GM19438 (cell line): ENCODE results near the gene ABTB1.

ENCODE experiments used
- ATAC-seq: cut with Tn5 transposase; IDR thresholded peaks from one replicate; pipeline ENCODE4 v1.9.1; 2021; ENCODE audit warnings: low read depth; ENCODE audit not compliant: unreplicated experiment

ABTB1 gene

DNA sequence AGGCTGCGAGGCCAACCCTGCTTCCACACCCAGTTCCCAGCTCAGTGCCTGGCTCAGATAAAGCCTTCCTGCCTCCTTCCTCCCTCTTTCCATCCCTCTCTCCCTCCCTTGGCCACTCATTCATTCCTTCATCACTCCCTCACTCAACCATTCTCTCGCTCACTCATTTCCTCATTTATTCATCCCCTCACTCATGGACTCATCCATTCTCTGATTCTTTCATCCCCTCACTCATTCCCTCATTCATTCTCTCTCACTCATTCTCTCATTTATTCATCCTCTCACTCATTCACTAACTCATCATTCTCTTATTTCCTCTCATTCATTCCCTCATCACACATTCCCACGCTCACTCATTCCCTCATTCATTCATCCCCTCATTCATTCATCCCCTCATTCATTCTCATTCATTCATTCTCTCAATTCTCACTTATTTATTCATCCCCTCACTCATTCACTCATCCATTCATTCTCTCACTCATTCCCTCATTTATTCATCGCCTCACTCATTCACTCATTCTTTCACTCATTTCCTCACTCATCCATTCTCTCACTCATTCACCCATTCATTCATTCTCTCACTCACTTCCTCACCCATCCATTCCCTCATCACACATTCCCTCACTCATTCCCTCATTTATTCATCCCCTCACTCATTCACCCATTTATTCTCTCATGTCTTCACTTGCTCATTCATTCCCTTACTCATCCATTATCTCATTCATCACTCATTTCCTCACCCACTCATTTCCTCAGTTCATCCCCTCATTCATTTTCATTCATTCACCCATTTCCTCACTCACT is 13.2 kb downstream of the ABTB1 start:
- ATAC-seq = no peak

DNA sequence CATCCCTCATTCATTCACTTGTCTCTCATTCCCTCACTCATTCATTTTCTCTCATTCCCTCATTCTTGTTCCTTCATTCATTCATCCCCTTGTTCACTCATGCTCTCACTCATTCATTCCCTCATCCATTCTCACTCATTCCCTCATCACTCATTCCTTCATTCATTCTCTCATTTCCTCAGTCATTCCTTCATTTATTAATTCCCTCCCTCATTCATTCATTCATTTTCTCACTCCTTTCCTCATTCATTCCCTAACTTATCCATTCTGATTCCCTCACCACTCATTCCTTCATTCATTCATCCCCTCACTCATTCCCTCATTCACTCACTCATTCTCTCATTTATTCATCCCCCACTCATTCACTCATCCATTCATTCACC is 13.8 kb downstream of the ABTB1 start:
- ATAC-seq = no peak

DNA sequence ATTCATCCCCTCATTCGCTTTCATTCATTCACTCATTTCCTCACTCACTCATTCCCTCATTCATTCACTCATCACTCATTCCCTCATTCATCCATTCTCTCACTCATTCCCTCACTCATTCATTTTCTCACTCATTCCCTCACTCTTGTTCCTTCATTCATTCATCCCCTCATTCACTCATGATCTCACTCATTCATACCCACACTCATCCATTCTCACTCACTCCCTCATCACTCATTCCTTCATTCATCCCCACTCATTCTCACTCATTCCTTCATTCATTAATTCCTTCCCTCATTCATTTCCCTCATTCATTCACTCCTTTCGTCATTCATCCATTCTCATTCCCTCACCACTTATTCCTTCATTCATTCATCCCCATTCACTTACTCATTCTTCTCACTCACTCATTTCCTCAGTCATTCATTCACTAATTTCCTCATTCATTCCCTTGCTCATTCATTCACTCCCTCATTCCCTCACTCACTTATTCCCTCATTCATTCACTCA is 14.5 kb downstream of the ABTB1 start:
- no peak for ATAC-seq

DNA sequence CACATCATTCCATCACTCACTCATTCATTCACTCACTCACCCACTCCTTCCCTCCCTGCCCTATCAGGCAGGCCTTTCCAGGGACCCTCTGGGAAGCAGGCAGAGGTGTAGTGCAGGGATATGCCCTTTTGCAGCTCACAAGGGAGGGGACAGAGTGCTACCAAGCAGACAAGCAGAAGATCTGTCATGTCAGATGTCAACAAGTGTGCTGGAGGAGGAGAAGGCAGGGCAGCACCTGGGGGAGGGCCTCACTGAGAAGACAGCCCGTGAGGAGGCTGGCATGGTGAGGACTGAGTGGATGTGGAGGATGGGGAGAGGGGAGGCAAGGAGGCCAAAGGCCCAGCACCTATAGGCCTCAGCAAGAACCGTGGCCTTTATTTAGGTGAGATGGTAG is 15.3 kb downstream of the ABTB1 start:
- no peak for ATAC-seq

DNA sequence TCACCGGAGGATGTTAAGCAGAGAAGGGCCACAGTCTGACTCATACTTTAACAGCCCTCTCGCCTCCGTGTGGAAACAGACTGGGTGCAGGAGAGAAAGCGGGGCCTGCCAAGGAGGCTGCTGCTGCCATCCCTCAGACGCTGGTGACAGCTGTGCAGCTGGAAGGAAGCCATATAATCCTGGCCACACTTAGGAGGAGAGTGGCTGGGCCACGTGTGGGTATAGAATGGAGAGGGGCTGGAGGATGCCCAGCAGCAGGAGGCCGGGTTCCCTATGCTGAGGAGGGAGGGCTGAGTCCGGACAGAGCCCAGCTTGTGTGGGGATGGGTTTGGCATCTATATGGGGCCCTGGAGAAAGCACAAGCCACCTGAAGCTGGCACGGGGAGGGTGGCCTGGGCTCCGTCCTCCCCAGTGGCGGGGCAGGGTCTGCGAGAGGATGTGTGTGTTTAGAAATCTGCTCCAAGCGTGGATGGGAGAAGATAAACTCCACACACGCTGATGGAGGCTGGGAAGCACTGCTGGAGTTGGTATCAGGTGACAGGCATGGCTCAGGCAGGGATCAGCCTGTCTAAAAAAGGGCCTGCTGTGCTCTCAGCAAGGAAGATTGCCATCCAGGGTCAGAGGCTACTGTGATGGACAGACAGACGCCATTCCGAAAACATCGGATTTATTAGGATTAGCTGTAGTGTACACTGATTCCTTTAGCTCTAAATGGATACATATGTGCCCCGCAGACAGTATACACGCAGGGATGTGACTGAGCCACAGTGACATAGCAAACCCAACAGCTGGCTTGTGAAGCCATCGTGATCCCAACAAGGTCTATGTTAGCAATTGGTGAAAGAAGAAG is 15.9 kb downstream of the ABTB1 start:
- ATAC-seq = no peak

DNA sequence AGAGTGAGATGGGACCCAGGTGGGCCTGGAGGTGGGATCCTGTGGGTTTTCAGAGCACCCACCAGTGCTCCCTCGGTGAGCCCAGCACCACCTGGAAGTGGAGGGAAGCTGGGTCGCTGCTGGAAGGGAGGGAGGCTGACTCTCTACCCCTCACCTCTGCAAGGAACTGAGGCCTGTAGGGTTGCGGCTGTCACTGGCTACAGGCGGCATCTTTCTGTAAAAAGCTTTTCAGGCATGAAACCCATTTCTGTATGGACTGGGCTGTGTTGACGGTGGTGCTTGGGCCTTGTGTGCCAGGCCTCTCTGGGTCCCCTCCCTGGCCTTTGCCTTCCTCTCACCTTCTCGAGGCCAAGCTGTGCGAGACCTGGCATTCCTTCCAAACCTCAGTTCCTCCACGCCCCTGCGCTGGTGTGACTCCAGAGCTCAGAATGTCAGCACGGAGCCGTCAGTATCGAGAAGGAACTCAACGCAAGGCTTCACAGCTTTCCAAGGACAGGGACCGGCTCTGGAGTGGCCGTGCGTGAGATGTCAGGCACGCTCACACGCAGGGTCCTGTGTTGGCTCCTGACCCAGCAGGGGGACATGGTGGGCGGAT is 16.6 kb downstream of the ABTB1 start:
- no peak for ATAC-seq

DNA sequence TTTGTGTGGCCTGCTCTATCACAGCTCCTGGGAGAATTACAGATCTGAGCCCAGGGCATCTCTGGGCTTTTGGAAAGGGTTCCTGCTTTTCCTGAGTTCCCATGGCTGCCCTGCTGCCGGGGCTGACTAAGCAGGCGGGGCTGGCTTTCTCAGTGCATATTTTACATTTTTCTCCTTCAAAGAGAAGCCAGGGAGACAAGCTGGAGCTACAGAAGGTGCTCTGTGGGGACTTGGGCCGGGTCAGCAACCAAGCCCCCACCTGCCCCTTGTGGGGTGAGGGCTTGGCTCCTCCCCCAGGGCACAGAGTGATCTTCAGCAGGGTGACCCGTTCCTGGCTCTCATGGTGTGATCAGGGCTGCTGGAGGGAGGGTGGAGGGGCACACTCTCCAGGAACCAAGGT is 17.4 kb downstream of the ABTB1 start:
- ATAC-seq = no peak

DNA sequence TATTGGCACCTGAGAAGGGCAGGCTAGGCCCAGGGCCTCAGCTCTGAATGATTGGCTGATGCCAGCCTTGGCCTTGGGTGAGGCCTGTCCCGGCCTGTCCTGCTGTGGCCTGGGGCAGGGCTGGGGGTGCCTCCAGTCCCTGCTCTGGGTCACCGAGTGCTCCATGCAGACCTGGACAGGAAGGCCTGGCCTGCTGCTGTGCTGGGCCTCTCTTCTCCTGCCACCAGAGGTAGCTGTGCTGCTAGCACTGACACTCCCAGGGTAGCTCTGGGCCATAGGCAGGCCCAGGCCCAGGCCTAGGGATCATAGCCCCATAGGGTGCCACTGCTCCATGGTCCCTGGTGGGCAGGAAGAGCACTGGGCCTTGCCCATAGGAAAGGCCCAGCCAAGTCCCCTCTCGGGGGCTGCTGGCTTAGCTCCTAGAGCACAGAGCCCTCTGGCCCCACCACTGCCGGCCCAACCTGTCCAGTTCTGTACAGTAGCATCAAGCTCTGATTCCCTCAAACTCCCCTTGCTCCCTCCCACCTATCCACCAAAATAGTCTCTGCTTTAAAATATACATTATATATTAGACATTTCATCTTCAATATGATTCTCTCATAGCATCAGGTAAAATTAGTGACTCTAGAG is 18.2 kb downstream of the ABTB1 start:
- no peak for ATAC-seq

DNA sequence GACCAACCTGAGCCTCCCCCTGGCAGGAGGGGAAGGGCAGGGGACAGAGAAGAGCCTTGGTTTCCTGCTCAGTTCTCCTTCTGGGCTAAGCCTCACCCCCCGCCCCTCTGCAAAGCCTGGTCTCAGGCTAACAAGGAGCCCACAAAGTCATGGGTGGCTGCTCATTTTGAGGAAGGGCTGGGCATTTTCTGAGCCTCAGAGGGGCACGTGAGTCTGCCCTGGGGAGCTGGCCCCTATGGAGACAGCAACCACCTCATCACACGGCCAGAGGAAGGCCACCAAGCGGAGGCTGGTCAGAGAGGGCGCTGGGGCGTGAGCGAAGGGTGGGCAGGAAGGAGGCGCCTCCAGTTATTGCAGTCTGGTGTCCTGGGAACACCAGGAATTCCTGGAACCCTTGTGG is 18.7 kb downstream of the ABTB1 start:
- no peak for ATAC-seq

DNA sequence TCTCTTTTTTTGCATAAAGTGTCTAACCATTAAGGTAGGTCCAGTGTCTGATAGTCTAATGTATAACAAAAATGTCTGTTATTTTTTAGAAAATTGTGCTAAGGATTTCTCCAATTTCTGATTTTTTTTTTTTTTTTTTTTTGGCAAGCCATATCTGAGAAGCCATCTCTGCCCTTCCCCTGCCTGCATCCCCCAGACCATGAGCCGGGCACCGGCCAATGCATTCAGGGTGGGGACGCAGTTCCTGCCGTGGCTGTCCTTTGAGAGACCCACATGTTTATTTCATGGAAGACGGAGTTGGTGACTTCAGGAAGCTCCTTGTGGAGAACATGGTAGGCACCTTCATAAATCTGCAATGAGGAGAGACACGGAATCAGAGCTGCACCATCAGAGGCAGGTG is 19.2 kb downstream of the ABTB1 start:
- ATAC-seq = no peak

DNA sequence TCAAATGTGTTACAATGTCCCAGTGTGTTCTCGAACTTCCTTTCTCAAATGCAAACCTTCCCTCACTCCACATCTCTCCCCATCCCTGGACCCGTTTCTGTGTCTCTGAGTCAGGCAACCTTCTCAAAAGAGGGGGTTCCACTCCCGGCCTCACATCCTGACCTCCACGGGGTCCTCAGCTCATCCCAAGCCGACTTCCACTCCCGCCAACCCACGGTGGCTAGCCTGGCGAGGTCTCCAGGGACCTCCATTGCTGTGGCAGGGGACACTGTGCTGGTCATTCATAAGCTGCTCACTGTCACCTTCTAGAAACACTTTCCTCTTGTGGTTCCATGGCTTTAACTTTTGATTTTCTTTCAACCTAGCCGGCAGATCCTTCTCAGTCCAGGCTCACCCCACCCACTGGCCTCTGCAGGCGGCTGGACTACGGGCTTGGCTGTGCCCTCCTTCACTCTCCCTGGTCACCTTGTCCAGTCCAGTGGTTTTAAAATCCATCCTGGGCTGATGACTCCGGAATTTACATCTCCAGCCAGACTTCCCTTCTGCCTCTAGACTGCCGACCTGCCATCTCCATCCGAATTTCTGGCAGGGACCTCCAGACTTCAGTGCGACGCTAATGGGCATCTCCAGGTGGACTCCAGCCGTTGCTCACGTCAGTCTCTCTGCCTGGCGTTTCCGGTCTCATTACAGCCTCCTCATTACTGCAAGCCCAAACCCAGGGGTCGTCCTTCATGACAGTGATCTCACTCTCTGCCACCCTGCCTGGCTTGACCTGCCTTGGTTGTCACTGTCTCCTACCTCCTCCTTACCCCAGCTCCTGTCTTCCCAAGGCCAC is 20.0 kb downstream of the ABTB1 start:
- no peak for ATAC-seq

DNA sequence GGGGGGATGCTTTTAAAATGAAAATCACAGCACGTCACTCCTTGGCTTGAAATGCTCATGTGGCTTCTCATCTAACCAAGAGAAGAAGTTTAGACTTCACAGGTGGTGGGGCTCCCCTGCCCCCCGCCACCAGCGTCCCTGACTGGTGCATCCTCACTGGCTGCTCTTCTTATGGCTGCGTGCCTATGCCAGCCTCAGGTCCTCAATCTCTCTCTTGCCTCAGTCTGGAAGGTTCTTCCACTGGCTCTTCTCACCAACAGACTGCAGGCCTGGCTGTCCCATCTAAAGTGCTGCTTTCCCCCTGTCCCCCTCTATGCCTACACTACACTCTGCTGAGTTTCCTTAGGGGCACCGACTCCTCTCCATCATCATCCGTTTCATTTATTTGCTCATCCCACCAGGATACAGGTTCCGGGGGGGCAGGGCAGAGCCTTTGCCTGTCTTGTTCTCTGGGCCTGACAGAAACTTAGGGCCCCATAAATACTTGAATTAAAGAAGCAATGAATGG is 20.6 kb downstream of the ABTB1 start:
- ATAC-seq = no peak

DNA sequence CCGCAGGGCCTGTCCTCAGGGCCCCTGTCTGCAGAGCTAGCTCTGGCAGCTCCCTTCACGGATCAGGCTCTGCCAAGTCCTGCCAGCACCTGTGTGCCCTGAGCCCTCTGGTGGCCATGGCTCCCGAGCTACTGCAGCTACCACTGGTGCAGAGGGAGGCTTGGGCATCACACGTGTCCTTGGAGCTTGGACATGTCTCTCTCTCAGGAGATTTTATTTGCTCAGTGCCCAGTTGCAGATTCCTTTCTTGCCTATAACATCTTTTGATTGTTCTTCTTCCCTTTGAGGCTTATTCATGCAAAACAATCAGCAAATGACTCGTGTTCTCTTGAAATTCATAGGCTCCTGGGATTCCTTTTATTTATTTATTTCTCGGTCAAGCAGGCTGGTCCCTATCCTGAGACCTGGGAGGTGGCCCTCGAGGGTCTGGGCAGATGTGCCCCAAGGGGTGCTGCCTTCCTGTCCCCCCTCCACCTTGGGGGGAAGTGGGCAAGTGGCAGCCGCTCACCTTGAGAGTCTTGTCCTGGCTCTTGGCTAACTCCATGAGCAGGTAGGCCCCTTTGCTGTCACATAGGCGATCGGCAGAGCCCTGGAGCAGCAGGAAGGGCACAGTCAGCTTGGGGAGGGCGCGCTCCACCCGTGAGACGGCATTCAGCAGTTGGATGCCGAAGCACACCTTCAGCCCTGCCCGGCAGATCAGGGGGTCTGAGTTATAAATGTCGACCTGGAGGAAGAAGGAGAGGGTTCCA is 21.9 kb downstream of the ABTB1 start:
- ATAC-seq = no peak

DNA sequence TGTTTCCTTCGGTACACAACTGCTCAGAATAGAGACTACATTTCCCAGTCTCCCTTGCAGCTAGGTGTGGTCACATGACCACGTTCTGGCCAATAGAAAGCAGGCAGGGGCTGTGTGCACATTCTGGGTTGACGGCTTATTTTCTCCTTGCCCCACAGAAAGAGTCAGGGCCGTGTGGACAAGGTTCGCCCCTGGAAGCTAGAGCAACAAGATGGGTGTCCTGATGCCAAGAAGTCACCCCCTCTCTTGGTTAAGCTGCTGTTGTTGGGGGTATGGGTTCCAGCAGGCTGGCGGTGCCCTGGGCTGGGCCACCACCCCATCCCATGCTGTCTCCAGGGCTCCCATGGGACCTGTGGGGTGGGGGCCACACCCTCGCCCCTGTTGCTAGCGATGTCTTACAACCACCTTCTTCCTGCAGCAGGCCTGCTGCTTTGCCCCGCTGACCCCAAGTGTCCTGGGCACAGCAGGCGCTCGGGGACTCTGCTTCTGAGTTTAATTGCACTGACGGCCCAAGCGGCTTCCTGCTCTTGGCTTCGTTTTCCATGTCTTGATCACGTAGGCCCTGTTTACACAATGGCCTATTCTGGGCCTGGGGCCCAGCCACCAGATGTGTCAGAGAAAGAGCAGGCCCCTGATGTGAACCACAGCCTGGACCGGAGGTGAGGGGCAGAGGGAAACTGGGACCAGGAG is 24.9 kb downstream of the ABTB1 start:
- peak; percentile 60 for ATAC-seq

DNA sequence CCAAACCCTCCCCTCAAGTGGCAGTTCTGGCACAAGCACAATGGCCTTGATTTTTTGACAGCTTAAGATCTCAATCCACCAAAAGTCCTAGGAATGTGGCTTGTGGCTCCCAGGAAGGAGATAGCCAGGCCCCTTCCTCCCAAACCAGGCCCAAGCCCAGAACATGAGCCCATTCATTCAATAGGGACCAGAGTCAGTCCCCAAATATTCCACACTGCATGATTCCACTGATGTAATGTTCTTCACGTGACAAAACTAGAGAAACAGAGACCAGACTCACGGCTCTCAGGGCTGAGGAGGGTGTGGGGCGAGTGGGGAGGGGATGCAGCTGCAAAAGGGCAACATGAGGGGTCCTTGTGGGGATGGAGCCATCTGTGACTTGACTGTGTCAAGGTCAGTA is 25.5 kb downstream of the ABTB1 start:
- ATAC-seq = no peak

DNA sequence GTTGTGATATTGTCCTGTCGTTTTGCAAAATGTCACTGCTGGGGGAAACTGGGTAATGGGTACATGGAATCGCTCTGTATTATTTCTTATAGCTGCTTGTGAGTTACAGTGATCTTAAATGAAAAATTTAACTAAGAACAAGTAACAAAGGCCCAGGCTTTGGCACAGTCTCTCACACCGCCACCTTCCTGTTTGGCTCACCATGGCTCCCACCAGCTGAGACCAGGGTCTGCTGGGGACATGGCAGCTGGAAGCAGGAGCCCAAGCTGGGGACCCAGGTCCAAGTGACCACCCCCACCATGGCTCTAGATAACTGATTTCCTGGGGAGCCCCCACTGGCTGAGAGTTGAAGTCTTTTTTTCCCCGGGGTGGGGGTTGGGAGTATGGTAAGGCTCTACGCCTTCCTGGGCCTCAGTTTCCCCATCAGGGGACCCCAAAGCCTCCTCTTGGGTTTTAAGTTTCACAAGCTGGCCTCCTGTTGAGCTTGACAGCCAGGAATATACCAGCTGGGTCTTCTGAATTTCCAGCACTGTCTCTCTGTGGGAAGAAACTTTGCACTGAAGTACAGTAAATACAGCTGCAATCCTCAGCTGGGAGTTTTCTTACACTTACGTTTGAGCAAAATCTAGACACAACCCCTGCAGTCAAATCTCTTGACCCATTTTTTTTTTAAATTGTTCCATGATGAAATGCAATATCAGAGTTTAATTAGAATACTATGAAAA is 26.1 kb downstream of the ABTB1 start:
- no peak for ATAC-seq

DNA sequence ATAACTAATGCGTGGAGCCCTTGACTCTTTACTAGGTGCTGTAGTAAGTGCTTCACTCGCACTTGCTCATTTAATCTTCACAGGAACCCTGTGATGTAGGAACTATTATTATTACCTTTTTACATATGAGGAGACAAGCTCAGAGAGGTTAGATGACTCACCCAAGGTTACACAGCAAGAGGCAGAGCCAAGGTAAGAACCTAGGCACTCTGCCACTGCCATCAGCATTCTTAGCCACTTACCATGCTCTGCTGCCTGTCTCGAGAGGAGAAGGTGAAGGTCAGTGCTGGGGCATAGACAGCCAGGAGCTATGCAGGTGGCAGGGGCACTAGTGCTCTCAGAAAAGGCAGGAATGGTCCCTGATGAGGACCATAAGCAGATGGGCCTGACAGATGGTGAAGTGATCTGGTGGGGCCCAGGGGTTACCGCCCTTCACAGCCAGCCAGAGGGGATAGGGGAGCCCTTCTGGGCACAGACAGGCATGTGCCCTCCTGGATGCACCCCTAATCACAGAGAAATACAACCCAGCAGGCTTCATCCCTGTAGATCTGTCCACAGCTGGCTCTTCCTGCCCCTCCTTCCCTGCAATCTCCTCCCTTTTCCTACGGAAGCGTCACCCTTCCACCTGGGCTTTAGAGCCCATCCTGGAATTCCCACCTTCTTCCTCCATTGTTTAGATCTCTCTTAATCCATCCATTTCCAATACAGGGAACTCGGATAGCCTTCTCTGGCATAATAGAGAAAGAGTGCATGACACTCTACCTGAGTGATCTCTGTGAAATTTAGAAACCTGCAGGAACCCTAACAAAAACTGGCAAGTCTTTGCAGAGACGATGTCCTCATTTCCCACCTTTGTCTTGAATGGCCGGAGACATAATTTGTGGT is 26.9 kb downstream of the ABTB1 start:
- ATAC-seq = no peak
